ENCODE results near the gene SLC11A1. TPM values are rescaled to one million over a fixed set of nuclear protein-coding genes. Genes with fewer than 3 reads are reported as not detected.

SLC11A1 gene
- total and polyA plus RNA-seq, 2 experiments from 2014 or later, result 0.60 to 0.74 TPM

GRCh38 chr2:218406209-218406948, 24.3 kb downstream of the SLC11A1 start:
- Histone ChIP-seq H3K79me2 (peaks cover 18% of the 10 kb centered on the region), H3K27ac (peak overlapping the region; percentile 94), H3K4me1 (ENCODE audit: insufficient read depth) (peaks cover 50% of the 10 kb centered on the region), H3K4me3 (peak overlapping the region; percentile 27), H3K4me2 (peak overlapping the region; percentile 82), H3K9me2 (replicated peaks; ENCODE audit: insufficient read depth) (no peaks in the 10 kb centered on the region), H2AFZ (peak overlapping the region; percentile 11), H3K27me3 (no peaks in the 10 kb centered on the region), H4K20me1 (ENCODE audit: insufficient read depth, poor library complexity, severe bottlenecking) (peaks cover 5% of the 10 kb centered on the region), H3K36me3 (replicated peaks; ENCODE audit: insufficient read depth, low read depth) (no peaks in the 10 kb centered on the region), H3K9me3 (ENCODE audit: low read depth) (no peaks in the 10 kb centered on the region)
- WGBS (ENCODE audit: low lambda C conversion rate, missing lambda C conversion rate), result 3% methylated on average over 29 of the region's 56 CpGs
- peak; percentile 99 for DNase-seq (ENCODE audit: low spot score)
- TF ChIP-seq CTCF (IDR thresholded peaks at IDR 0.05; ENCODE audit: poor library complexity) (peak; percentile 85), EZH2 (IDR thresholded peaks at IDR 0.05; ENCODE audit: borderline replicate concordance) (no peak)

GRCh38 chr2:218406949-218407618, 25.0 kb downstream of the SLC11A1 start:
- H2AFZ ChIP-seq, result peak overlapping the region; percentile 11
- WGBS (ENCODE audit: low lambda C conversion rate, missing lambda C conversion rate), result 31% methylated on average over 13 of the region's 13 CpGs
- peak overlapping the region; percentile 27 for H3K4me3 ChIP-seq
- H3K27me3 ChIP-seq, result no peaks in the 10 kb centered on the region
- H3K79me2 ChIP-seq, result peaks cover 11% of the 10 kb centered on the region
- no peaks in the 10 kb centered on the region for H3K9me2 ChIP-seq (replicated peaks; ENCODE audit: insufficient read depth)
- TF ChIP-seq EZH2 (IDR thresholded peaks at IDR 0.05; ENCODE audit: borderline replicate concordance) (no peak), EZH2phosphoT487 (IDR thresholded peaks at IDR 0.05; ENCODE audit: low read depth, severe bottlenecking, unreplicated experiment) (no peak)
- peak; percentile 50 for DNase-seq (ENCODE audit: low spot score)
- H4K20me1 ChIP-seq (ENCODE audit: insufficient read depth, poor library complexity, severe bottlenecking), result no peaks in the 10 kb centered on the region
- no peaks in the 10 kb centered on the region for H3K36me3 ChIP-seq (replicated peaks; ENCODE audit: insufficient read depth, low read depth)
- peak overlapping the region; percentile 82 for H3K4me2 ChIP-seq
- no peaks in the 10 kb centered on the region for H3K9me3 ChIP-seq (ENCODE audit: low read depth)
- peaks cover 43% of the 10 kb centered on the region for H3K4me1 ChIP-seq (ENCODE audit: insufficient read depth)
- H3K27ac ChIP-seq, result peak overlapping the region; percentile 88

- Histone ChIP-seq H3K4me2 (peak overlapping the region; percentile 82), H3K4me1 (ENCODE audit: insufficient read depth) (peaks cover 38% of the 10 kb centered on the region), H3K4me3 (no peak overlapping the region)
Measured at GRCh38 chr2:218407717-218408116, 25.6 kb downstream of the SLC11A1 start.

More at GRCh38 chr2:218407717-218408116, 25.6 kb downstream of the SLC11A1 start:
- Histone ChIP-seq H4K20me1 (ENCODE audit: insufficient read depth, poor library complexity, severe bottlenecking) (no peaks in the 10 kb centered on the region), H3K9me3 (ENCODE audit: low read depth) (no peaks in the 10 kb centered on the region), H3K36me3 (replicated peaks; ENCODE audit: insufficient read depth, low read depth) (no peaks in the 10 kb centered on the region), H3K27ac (peak overlapping the region; percentile 88), H3K27me3 (no peaks in the 10 kb centered on the region), H3K9me2 (replicated peaks; ENCODE audit: insufficient read depth) (no peaks in the 10 kb centered on the region), H2AFZ (no peak overlapping the region), H3K79me2 (peaks cover 4% of the 10 kb centered on the region)
- WGBS (ENCODE audit: low lambda C conversion rate, missing lambda C conversion rate), result 90% methylated on average over 8 of the region's 8 CpGs
- no peak for DNase-seq (ENCODE audit: low spot score)
- TF ChIP-seq EZH2 (IDR thresholded peaks at IDR 0.05; ENCODE audit: borderline replicate concordance), result no peak
- TF ChIP-seq CTCF (IDR thresholded peaks at IDR 0.05; ENCODE audit: poor library complexity), result no peak
- TF ChIP-seq EZH2phosphoT487 (IDR thresholded peaks at IDR 0.05; ENCODE audit: low read depth, severe bottlenecking, unreplicated experiment), result no peak
